SK-N-SH (cell line): ENCODE data around the gene PXDN. TPM values are rescaled to one million over a fixed set of nuclear protein-coding genes. Genes with fewer than 3 reads are reported as not detected.
"Not testable (repeated sequence)": the region's sequence is repeated elsewhere in the genome, so short reads cannot be mapped to it uniquely, and the experiment has no call there.

Source experiments
- CTCF ChIA-PET: fragments of 300-600, 350-600 bp; formaldehyde crosslinking; extraction: SDS; loops from one replicate; lab custom pipeline; 2021; lab: Yijun Ruan, JAX
- POLR2A ChIA-PET: fragments of 350-600 bp; sonication (Branson Sonifier 250); formaldehyde crosslinking; extraction: SDS; loops from one replicate; lab custom pipeline; 2020; ENCODE audit warnings: antibody characterized with exemption, inconsistent platforms; lab: Yijun Ruan, JAX
- DNase-seq: peaks from one replicate; pipeline ENCODE4 v3.0.0; 2012
- H2AFZ ChIP-seq: fragments of 200-600 bp; sonication (generic); 2 replicates; pipeline ENCODE4 v1.8.1; 2016; ENCODE audit warnings: antibody characterized with exemption, mild to moderate bottlenecking, low read depth
- H3F3A ChIP-seq: fragments of 200-600 bp; sonication (generic); replicated peaks from 2 replicates; pipeline ENCODE3; 2016; ENCODE audit warnings: antibody characterized with exemption, mild to moderate bottlenecking; ENCODE audit not compliant: insufficient read depth
- H3K27ac ChIP-seq, 2 experiments: fragments of 200-500 bp in 1 of 2; fragments of 200-600 bp in 1 of 2; sonication (Bioruptor generic) in 1 of 2; sonication (generic), shearing (Covaris generic) in 1 of 2; 2 replicates each; pipeline versions ENCODE4 v1.5.1 to v1.6.1; 2014 to 2016; ENCODE audit warnings: low read depth in 2 of 2, inconsistent platforms in 1 of 2, low read length in 1 of 2, mild to moderate bottlenecking in 1 of 2, mixed read lengths in 1 of 2
- H3K27me3 ChIP-seq: fragments of 200-600 bp; sonication (generic), shearing (Covaris generic); 2 replicates; pipeline ENCODE4 v1.6.1; 2016; ENCODE audit warnings: mixed run types; ENCODE audit not compliant: insufficient read depth
- H3K36me3 ChIP-seq, 2 experiments: fragments of 200-500 bp in 1 of 2; fragments of 200-600 bp in 1 of 2; sonication (Bioruptor generic) in 1 of 2; sonication (generic) in 1 of 2; replicated peaks in 1 of 2; 2 replicates each; pipeline versions ENCODE3 to v1.5.1; 2014 to 2016; ENCODE audit warnings: low read length in 1 of 2, mild to moderate bottlenecking in 1 of 2; ENCODE audit not compliant: insufficient read depth in 2 of 2, control insufficient read depth in 1 of 2
- H3K4me1 ChIP-seq, 2 experiments: fragments of 200-500 bp in 1 of 2; fragments of 200-600 bp in 1 of 2; sonication (Bioruptor generic) in 1 of 2; sonication (generic), shearing (Covaris generic) in 1 of 2; 2 replicates each; pipeline versions ENCODE4 v1.5.1 to v1.6.1; 2014 to 2016; ENCODE audit warnings: low read depth in 1 of 2, low read length in 1 of 2, mixed run types in 1 of 2; ENCODE audit not compliant: insufficient read depth in 2 of 2, control insufficient read depth in 1 of 2
- H3K4me2 ChIP-seq: fragments of 200-600 bp; sonication (generic), shearing (Covaris generic); 2 replicates; pipeline ENCODE4 v1.6.1; 2017; ENCODE audit warnings: mixed run types
- H3K4me3 ChIP-seq, 2 experiments: fragments of 200-500 bp in 1 of 2; fragments of 200-600 bp in 1 of 2; sonication (Bioruptor generic) in 1 of 2; sonication (generic), shearing (Covaris generic) in 1 of 2; 2 replicates each; pipeline versions ENCODE4 v1.5.1 to v1.8.1; 2014 to 2016; ENCODE audit warnings: low read depth in 2 of 2, inconsistent platforms in 1 of 2, low read length in 1 of 2, mild to moderate bottlenecking in 1 of 2, mixed read lengths in 1 of 2, moderate library complexity in 1 of 2
- H3K79me2 ChIP-seq: fragments of 200-600 bp; sonication (generic); 2 replicates; pipeline ENCODE4 v1.8.1; 2017; ENCODE audit warnings: mild to moderate bottlenecking; ENCODE audit not compliant: insufficient read depth
- H3K9ac ChIP-seq: fragments of 200-600 bp; sonication (generic); 2 replicates; pipeline ENCODE4 v1.6.1; 2017; ENCODE audit warnings: mixed run types
- H3K9me2 ChIP-seq: fragments of 200-600 bp; sonication (generic); 2 replicates; pipeline ENCODE4 v1.6.1; 2017; ENCODE audit warnings: mixed run types
- H3K9me3 ChIP-seq: fragments of 200-600 bp; sonication (generic); 2 replicates; pipeline ENCODE4 v1.6.1; 2017; ENCODE audit warnings: mixed run types, mild to moderate bottlenecking, moderate library complexity
- H4K20me1 ChIP-seq: fragments of 200-600 bp; sonication (generic); 2 replicates; pipeline ENCODE4 v1.6.1; 2017; ENCODE audit warnings: mild to moderate bottlenecking, mixed run types; ENCODE audit not compliant: insufficient read depth
- CTCF ChIP-seq: fragments of 200-600 bp; sonication (generic); IDR thresholded peaks from 2 replicates; pipeline ENCODE4 v1.6.1; 2017; ENCODE audit warnings: antibody characterized with exemption, mild to moderate bottlenecking, moderate library complexity
- EZH2phosphoT487 ChIP-seq: fragments of 200-600 bp; sonication (generic); IDR thresholded peaks from 2 replicates; pipeline ENCODE4 v1.6.1; 2017; ENCODE audit warnings: low read depth, mixed run types, mild to moderate bottlenecking, antibody characterized with exemption, moderate library complexity, borderline replicate concordance
- FOSL2 ChIP-seq: IDR thresholded peaks from 2 replicates; pipeline ENCODE4 v1.4.0; 2012; ENCODE audit warnings: low read depth, mild to moderate bottlenecking, moderate library complexity, borderline replicate concordance
- FOXM1 ChIP-seq: IDR thresholded peaks from 2 replicates; pipeline ENCODE4 v1.4.0; 2012; ENCODE audit warnings: low read depth, mild to moderate bottlenecking
- GATA2 ChIP-seq: sonication (generic); formaldehyde crosslinking; IDR thresholded peaks from 2 replicates; pipeline ENCODE4 v1.5.0; 2020; ENCODE audit warnings: mild to moderate bottlenecking, missing genetic modification reagents
- MEF2A ChIP-seq: IDR thresholded peaks from 2 replicates; pipeline ENCODE4 v1.4.0; 2012; ENCODE audit warnings: low read depth, borderline replicate concordance
- MXI1 ChIP-seq: IDR thresholded peaks from 2 replicates; pipeline ENCODE4 v1.6.1; 2012; ENCODE audit warnings: mild to moderate bottlenecking, low read depth, low read length, improper control_type of control experiment
- NRF1 ChIP-seq: IDR thresholded peaks from 2 replicates; pipeline ENCODE4 v1.6.1; 2012; ENCODE audit warnings: low read depth, mild to moderate bottlenecking, low read length
- RCOR1 ChIP-seq: fragments of 150-350 bp; IDR thresholded peaks from 2 replicates; pipeline ENCODE4 v1.6.1; 2017; ENCODE audit warnings: antibody characterized with exemption, low read length
- REST ChIP-seq: IDR thresholded peaks from 2 replicates; pipeline ENCODE4 v1.6.1; 2012; ENCODE audit warnings: mild to moderate bottlenecking, low read depth, low read length, moderate library complexity
- SIN3A ChIP-seq: IDR thresholded peaks from 2 replicates; pipeline ENCODE4 v1.6.1; 2012; ENCODE audit warnings: low read depth, mild to moderate bottlenecking, low read length, moderate library complexity, borderline replicate concordance
- TCF12 ChIP-seq: IDR thresholded peaks from 2 replicates; pipeline ENCODE4 v1.4.0; 2012
- ZBTB33 ChIP-seq: IDR thresholded peaks from 2 replicates; pipeline ENCODE4 v1.4.0; 2012; ENCODE audit warnings: low read depth, borderline replicate concordance
- WGBS: methylation state at CpG from one replicate; pipeline ENCODE4 v1.1.6; 2017; ENCODE audit warnings: low lambda C conversion rate; 5-methylcytosine and 5-hydroxymethylcytosine counted together
- polyA plus RNA-seq, 3 experiments: library from polyadenylated mRNA; depleted of rRNA; stranded (reverse); fragments of >200 nt; gene quantifications; 2 replicates each; pipeline ENCODE4 v1.2.3, GENCODE V29; 2012

The PXDN gene
- polyA plus RNA-seq, 1 of the 3 experiments (the other 2 are of a cell fraction) = 146 TPM

- CTCF ChIA-PET = interaction anchor here (0.6 to 8.8 kb wide), 8 partner anchors 8 to 531 kb away, joined by 3 to 122 read pairs (median 4); no protein-coding TSS in a partner anchor
- Histone ChIP-seq H3K9me3 (no peaks in the 10 kb centered on the region), H3K9ac (no peak overlapping the region), H3K79me2 (no peaks in the 10 kb centered on the region), H3K9me2 (no peaks in the 10 kb centered on the region), H4K20me1 (no peaks in the 10 kb centered on the region), H3K4me1 (no peaks in the 10 kb centered on the region), H3K4me3 (no peak overlapping the region), H3K4me2 (no peak overlapping the region), H3F3A (no peaks in the 10 kb centered on the region), H3K27ac (no peak overlapping the region), H2AFZ (no peak overlapping the region), H3K36me3 (no peaks in the 10 kb centered on the region), H3K27me3 (no peaks in the 10 kb centered on the region; the same call in 1 of the 2 replicates)
- TF ChIP-seq ZBTB33 (no peak), TCF12 (no peak), SIN3A (no peak), MXI1 (no peak), GATA2 (CRISPR knock-in tag) (no peak), FOSL2 (no peak)
- POLR2A ChIA-PET = no interaction called here
- 68% methylated on average over 4 of the region's 6 CpGs for WGBS
- DNase-seq = no peak
These were observed 22.1 kb upstream of the PXDN start for GRCh38 chr2:1766425-1766824.

- POLR2A ChIA-PET, CTCF ChIA-PET, H3K79me2 ChIP-seq, H3K4me2 ChIP-seq, H3K4me3 ChIP-seq, H3K9me3 ChIP-seq, H3K4me1 ChIP-seq, H3F3A ChIP-seq, H3K36me3 ChIP-seq, H4K20me1 ChIP-seq, H3K27me3 ChIP-seq, H3K9me2 ChIP-seq, H3K9ac ChIP-seq, H2AFZ ChIP-seq, H3K27ac ChIP-seq, DNase-seq: not testable (repeated sequence)
- 36% methylated on average over 2 of the region's 2 CpGs for WGBS
These were observed 20.9 kb upstream of the PXDN start for GRCh38 chr2:1765201-1765600.

GRCh38 chr2:1759611-1759930 lies 15.3 kb upstream of the PXDN start:
- Histone ChIP-seq H3K36me3 (no peaks in the 10 kb centered on the region), H3K27me3 (no peaks in the 10 kb centered on the region; the same call in 1 of the 2 replicates), H3K27ac (no peak overlapping the region), H3F3A (no peaks in the 10 kb centered on the region), H4K20me1 (no peaks in the 10 kb centered on the region), H3K9me3 (no peaks in the 10 kb centered on the region), H3K4me1 (peaks cover 0 to 12% of the 10 kb centered on the region in 2 experiments; a peak in 1 of 4 replicates), H2AFZ (no peak overlapping the region), H3K9ac (no peak overlapping the region), H3K4me2 (no peak overlapping the region), H3K9me2 (no peaks in the 10 kb centered on the region), H3K79me2 (no peaks in the 10 kb centered on the region), H3K4me3 (no peak overlapping the region)
- 77% methylated on average over 5 of the region's 13 CpGs for WGBS
- no peak for DNase-seq
- CTCF ChIA-PET = interaction anchor here (1.2 to 9.4 kb wide), 4 partner anchors 9 to 209 kb away, joined by 4 to 114 read pairs (median 14); no protein-coding TSS in a partner anchor
- POLR2A ChIA-PET = no interaction called here
- TF ChIP-seq FOXM1 (no peak), FOSL2 (no peak), REST (no peak), NRF1 (no peak), SIN3A (no peak), EZH2phosphoT487 (no peak), CTCF (no peak), RCOR1 (no peak), MEF2A (no peak), GATA2 (CRISPR knock-in tag) (no peak)
